ENCODE results near the gene HIC1.
A peak's percentile ranks its signal among the peaks of the same experiment; 100 is the strongest.

HIC1 gene

DNA sequence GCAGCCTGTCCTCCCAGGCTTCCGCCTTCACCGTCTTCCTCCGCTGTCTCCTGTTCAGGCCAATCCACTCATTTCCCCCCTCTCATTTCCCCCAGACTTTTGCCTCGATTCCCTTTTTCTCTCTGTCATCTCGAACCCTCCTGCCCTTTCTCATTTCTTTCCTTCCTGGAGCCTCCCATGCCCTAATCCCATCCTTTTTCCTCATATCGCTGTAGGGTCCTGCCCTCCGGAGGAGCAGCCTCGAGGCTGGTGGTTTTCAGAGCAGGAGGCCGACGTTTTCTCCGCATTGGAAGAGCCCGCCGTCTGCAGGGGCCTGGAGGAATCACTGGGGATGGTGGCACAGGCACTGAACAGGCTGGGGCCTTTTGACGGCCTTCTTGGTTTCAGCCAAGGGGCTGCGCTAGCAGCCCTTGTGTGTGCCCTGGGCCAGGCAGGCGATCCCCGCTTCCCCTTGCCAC is 12.5 kb upstream of the HIC1 start:
- TF ChIP-seq JUND (IDR thresholded peaks at IDR 0.05; ENCODE audit: low read depth): no peak
- in situ Hi-C loops (cut with HindIII; ENCODE audit: low pct_unique_long_range_greater_than_20kb, low sequenced_read_pairs): no loop called here
- no peak for DNase-seq (ENCODE audit: low read depth in 1 of 2, low spot score in 1 of 2)

DNA sequence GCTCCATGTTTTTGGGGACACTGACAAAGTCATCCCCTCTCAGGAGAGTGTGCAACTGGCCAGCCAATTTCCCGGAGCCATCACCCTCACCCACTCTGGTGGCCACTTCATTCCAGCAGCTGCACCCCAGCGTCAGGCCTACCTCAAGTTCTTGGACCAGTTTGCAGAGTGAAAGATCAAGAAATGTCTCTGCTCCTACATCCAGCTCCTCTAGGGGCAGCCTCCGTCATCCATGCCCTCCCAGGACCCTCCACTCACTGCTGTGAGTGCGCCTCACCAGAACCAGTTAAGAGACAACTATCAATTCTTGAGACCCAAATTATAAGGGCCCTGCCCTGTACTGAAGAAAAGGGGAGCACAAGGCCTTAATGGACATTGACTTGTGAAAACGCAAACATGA is 12.0 kb upstream of the HIC1 start:
- in situ Hi-C loops (cut with HindIII; ENCODE audit: low pct_unique_long_range_greater_than_20kb, low sequenced_read_pairs): no loop called here
- no peak for DNase-seq (ENCODE audit: low read depth in 1 of 2, low spot score in 1 of 2)
- no peak for TF ChIP-seq JUND (IDR thresholded peaks at IDR 0.05; ENCODE audit: low read depth)

DNA sequence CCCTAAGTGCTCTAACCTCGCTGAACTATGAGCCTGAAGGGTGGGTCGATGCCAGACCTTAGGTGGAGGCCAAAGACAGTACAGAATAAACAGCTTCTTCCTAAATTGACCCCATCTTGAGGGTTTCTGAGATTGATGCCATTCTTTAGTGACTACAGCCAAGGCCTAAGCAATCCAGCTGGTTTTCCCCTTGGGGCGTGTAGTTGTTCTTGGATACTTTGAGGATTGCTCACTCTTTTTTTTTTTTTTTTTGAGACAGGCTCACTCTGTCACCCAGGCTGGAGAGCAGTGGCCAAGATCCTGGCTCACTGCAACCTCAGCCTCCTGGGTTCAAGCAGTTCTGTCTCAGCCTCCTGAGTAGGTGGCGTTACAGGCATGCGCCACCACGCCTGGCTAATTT is 11.1 kb upstream of the HIC1 start:
- in situ Hi-C loops (cut with HindIII; ENCODE audit: low pct_unique_long_range_greater_than_20kb, low sequenced_read_pairs): no loop called here
- no peak for TF ChIP-seq JUND (IDR thresholded peaks at IDR 0.05; ENCODE audit: low read depth)

GRCh38 chr17:2044263-2044894 is 10.5 kb upstream of the HIC1 start:
- no peak for TF ChIP-seq JUND (IDR thresholded peaks at IDR 0.05; ENCODE audit: low read depth)
- in situ Hi-C loops (cut with HindIII; ENCODE audit: low pct_unique_long_range_greater_than_20kb, low sequenced_read_pairs): no loop called here

More for the DNA sequence above, 11.1 kb upstream of the HIC1 start:
- DNase-seq (ENCODE audit: low read depth in 1 of 2, low spot score in 1 of 2): no peak

GRCh38 chr17:2047590-2047989 is 7.3 kb upstream of the HIC1 start:
- DNase-seq (ENCODE audit: low read depth in 1 of 2, low spot score in 1 of 2): no peak
- in situ Hi-C loops (cut with HindIII; ENCODE audit: low pct_unique_long_range_greater_than_20kb, low sequenced_read_pairs): no loop called here
- TF ChIP-seq JUND (IDR thresholded peaks at IDR 0.05; ENCODE audit: low read depth): no peak

More at GRCh38 chr17:2044263-2044894, 10.5 kb upstream of the HIC1 start:
- no peak for DNase-seq (ENCODE audit: low read depth in 1 of 2, low spot score in 1 of 2)

DNA sequence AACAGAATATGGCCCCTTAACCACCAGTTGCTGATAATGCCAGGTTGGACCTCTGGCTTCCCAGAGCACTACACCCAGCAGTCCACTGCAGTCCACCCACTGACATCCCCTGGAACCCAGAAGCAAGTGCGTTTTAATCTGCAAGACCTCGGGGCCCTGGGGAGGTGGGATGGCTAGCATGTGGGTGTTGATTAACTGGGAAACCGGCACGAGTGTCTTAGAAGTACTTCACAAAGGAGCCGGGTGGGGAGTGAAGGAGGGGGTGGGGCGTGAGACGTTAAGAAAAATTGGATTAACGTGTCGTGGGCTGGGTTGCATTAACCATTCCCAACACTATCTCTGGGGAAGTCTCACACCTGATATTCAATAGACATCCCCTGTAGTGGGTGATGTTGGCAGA is 6.1 kb upstream of the HIC1 start:
- in situ Hi-C loops (cut with HindIII; ENCODE audit: low pct_unique_long_range_greater_than_20kb, low sequenced_read_pairs): no loop called here
- no peak for DNase-seq (ENCODE audit: low read depth in 1 of 2, low spot score in 1 of 2)
- TF ChIP-seq JUND (IDR thresholded peaks at IDR 0.05; ENCODE audit: low read depth): no peak

DNA sequence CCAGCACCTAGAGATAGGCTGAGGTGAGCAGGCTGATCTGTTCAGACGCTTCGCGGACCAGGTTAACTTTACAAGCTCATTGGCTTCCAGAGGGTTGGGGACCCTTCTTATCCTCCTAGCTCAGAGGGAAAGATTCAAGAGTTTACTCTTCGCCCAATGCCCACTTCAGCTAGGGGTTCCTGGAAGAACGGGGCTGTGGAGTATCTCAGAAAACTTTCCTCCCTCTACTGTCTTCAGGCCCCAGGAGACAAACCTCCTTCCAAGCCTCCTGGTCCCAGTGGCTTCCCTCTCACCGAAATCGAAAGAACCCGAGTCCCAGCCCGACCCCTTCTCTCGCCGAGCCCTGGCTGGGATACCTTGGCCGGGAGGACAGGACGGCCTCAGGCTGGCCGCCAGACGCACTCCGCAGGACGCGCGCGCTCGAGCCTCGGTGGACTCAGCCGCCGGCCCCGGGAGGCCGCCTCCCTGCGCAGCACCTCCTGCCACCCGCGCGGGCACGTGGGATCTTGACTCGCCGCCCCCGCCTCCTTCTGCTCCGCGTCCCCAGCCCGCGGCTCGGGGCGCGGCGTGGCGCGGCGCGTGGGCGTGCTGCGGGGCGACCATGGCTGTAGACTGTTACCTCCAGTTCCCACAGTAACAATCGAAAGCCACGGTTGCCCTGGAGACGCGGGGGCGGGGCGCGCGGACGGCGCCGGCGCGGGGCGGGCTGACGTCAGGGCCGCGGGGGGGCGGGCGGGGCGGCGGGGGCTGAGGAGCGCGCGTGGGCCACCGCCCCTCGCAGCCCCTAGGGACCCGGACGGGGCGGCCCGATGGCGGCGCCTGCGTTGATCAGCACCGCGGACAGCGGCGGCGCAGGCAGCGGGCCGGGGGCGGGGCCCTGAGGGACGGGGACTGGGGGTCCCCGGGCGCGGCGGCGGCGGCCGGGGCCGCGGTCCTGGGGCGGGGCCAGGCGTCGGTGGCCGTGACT is 5.3 kb upstream of the HIC1 start:
- no peak for TF ChIP-seq JUND (IDR thresholded peaks at IDR 0.05; ENCODE audit: low read depth)
- in situ Hi-C loops (cut with HindIII; ENCODE audit: low pct_unique_long_range_greater_than_20kb, low sequenced_read_pairs): no loop called here
- DNase-seq (ENCODE audit: low read depth in 1 of 2, low spot score in 1 of 2): peak in 1 of 2 experiments; percentile 82

- no peak for TF ChIP-seq JUND (IDR thresholded peaks at IDR 0.05; ENCODE audit: low read depth)
- peak in 1 of 2 experiments; percentile 89 for DNase-seq (ENCODE audit: low read depth in 1 of 2, low spot score in 1 of 2)
- in situ Hi-C loops (cut with HindIII; ENCODE audit: low pct_unique_long_range_greater_than_20kb, low sequenced_read_pairs): no loop called here
Measured at GRCh38 chr17:2050300-2051060, 4.4 kb upstream of the HIC1 start.

DNA sequence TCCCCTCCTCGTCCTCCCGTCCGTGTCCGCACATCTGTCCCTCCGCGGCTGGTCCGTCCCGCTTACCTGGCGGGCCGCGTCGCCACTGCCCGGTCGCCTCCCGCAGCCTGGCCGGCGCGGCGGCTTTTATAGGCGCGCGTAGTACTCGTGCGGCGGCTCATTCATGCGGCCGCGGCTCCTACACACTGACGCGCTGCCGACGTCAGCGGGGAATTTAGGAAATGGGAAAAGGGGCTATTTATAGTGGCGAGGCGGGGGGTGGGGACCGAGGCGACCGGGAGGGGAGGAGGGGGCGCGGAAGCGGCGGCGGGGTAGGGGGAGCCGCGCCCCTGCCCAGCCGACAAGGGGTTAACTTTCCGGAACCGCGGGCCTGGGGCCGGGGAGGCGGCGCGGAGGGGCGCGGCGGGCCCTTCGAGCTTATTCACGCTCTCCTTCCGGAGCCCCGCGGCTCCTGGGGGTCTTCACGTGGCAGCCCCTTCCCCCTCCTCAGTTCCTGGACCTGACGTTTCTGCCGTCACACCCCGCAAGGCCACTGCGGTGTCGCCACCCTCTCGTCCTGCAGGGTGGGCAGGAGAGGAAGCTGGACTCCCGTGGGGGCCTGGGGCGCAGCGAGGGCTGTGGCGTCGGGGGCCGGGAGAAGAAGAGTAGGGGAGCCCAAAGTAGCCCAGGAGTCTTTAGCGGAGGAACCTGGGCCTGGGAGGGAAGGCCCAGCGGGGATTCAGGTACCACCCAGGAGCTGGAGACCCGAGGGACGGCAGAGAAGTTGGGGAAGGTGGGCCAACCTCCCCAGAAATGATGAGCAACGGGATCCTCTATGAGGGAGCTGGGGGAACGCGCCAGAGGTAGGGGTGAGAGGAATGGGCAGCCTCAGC is 3.6 kb upstream of the HIC1 start:
- in situ Hi-C loops (cut with HindIII; ENCODE audit: low pct_unique_long_range_greater_than_20kb, low sequenced_read_pairs): no loop called here
- no peak for TF ChIP-seq JUND (IDR thresholded peaks at IDR 0.05; ENCODE audit: low read depth)
- peak in 1 of 2 experiments; percentile 46 for DNase-seq (ENCODE audit: low read depth in 1 of 2, low spot score in 1 of 2)

- no peak for TF ChIP-seq JUND (IDR thresholded peaks at IDR 0.05; ENCODE audit: low read depth)
- no peak for DNase-seq (ENCODE audit: low read depth in 1 of 2, low spot score in 1 of 2)
- in situ Hi-C loops (cut with HindIII; ENCODE audit: low pct_unique_long_range_greater_than_20kb, low sequenced_read_pairs): no loop called here
Measured at GRCh38 chr17:2051933-2052559, 2.9 kb upstream of the HIC1 start.
